GM10266 (cell line): ENCODE measurements around the gene CATSPERB.
"Not testable (repeated sequence)": the region's sequence is repeated elsewhere in the genome, so short reads cannot be mapped to it uniquely, and the experiment has no call there.

Source experiments
- DNase-seq: peaks from one replicate; pipeline ENCODE4 v3.0.0; 2012; ENCODE audit errors: extremely low spot score
- TF ChIP-seq, protein P1 (sequence below): IDR thresholded peaks from 2 replicates; pipeline ENCODE4 v1.5.1; 2012; ENCODE audit warnings: mild to moderate bottlenecking, low read depth; ENCODE audit not compliant: control insufficient read depth, insufficient read depth; ENCODE audit errors: missing control alignments

Gene CATSPERB

DNA sequence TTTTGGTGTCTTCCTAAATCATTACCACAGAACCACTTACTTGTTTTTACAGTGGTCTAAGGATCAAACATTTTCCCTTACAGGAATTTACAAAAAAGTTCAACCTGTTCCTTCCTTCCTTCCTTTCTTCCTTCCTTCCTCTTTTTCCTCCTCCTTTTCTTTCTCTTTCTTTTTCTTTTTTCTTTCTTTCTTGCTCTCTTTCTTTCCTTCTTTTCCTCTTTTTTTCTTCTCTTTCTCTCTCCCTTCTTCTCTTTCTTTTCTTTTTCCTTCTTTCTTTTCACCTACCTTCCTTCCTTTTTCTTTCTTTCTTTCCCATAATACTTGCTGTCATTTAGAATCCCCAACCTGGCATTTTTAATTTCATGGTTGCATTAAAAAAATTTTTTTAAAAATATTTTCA lies 162.6 kb downstream of the CATSPERB start:
- TF ChIP-seq, protein P1, sequence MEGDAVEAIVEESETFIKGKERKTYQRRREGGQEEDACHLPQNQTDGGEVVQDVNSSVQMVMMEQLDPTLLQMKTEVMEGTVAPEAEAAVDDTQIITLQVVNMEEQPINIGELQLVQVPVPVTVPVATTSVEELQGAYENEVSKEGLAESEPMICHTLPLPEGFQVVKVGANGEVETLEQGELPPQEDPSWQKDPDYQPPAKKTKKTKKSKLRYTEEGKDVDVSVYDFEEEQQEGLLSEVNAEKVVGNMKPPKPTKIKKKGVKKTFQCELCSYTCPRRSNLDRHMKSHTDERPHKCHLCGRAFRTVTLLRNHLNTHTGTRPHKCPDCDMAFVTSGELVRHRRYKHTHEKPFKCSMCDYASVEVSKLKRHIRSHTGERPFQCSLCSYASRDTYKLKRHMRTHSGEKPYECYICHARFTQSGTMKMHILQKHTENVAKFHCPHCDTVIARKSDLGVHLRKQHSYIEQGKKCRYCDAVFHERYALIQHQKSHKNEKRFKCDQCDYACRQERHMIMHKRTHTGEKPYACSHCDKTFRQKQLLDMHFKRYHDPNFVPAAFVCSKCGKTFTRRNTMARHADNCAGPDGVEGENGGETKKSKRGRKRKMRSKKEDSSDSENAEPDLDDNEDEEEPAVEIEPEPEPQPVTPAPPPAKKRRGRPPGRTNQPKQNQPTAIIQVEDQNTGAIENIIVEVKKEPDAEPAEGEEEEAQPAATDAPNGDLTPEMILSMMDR: no peak
- no peak for DNase-seq

DNA sequence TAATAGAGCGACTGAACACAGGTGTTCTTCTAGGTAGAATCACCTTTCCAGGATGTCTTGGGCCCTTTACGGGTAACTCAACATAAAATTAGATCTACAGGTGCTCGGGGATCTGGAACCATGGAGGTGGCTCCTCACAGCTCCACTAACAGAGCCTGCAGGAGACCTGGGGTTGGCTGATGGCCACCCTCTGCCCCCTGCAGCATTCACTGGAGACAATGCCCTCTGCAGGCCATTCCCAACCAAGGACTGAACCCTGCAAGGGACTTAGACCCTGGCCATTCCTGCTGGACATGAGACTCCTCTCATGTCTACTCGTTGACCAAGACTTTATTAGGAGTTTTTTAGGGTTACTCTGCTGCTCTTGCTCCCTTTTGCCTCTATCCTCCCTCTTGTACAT lies 163.3 kb downstream of the CATSPERB start:
- TF ChIP-seq, protein P1: no peak
- DNase-seq: no peak

DNA sequence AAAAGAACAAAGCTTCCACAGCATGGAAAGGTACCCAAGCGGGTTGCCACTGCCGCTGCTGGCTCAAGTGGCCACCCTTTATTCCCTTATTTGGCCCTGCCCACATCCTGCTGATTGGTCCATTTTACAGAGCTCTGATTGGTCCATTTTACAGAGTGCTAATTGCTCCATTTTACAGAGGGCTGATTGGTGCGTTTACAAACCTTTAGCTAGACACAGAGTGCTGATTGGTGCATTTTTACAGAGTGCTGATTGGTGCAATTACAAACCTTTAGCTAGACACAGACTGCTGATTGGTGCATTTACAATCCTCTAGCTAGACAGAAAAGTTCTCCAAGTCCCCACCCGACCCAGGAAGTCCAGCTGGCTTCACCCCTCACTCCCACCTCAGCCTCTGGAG lies 164.1 kb downstream of the CATSPERB start:
- not testable (repeated sequence) for DNase-seq

DNA sequence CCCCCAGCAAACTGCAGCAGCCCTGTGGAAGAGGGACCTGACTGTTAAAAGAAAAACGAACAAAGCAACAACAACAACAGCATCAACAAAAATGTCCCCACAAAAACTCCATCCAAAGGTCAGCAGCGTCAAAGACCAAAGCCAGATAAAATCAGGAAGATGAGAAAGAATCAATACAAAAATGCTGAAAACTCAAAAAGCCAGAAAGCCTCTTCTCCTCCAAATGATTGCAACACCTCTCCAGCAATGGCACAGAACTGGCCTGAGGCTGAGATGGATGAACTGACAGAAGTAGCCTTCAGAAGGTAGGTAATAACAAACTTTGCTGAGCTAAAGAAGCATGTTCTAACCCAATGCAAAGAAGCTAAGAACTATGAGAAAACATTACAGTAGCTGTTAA lies 176.4 kb downstream of the CATSPERB start:
- DNase-seq: no peak
- TF ChIP-seq, protein P1: no peak

DNA sequence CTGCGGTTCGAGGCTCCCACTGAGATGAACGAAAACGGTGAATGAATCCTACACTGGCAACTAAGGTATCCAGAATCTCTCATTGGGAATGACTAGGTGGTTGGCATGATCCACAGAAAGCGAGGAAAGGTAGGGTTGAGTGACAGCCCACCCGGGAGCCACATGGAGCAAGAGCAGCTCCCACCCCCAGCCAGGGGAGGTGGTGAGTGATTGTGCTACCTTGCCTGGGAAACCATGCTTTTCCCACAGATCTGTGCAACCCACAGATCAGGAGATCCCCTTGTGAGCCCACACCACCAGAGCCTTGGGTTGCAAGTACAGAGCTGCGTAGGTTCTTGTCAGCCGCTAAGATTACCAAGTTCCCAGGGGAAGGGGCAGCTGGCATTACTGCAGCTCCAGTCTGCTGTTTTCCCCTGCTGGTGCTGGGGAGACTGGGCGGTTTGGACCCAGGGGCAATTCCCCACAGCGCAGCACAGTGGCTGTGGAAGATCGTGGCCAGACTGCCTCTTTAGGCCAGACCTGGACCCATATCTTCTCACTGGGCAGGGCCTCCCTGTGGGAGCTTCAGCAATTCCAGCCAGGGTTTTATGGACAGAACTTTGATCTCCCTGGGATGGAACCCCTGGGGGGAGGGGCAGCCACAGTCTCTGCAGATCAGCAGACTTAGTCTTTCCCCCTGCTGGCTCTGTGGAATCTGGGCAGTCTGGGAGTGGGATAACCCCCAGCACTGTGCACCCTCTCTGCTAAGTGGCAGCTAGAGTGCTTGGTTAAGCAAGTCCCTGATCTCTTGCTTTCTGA lies 177.2 kb downstream of the CATSPERB start:
- TF ChIP-seq, protein P1: no peak
- DNase-seq: no peak

DNA sequence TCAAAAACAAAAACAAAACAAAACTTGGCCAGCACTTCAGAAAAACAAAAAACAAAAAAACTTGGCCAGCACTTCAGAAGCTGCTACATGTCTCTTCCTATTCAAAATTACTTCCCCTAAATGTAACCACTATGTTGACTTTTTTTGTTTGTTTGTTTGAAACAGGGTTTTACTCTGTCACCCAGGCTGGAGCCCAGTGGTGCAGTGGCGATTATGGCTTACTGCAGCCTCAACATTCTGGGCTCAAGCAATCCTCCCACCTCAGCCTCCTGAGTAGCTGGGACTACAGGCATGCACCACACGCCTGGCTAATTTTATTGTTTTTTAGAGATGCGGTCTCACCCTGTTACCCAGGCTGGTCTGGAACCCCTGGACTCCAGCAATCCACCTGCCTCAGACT lies 183.8 kb downstream of the CATSPERB start:
- TF ChIP-seq, protein P1: no peak
- no peak for DNase-seq

DNA sequence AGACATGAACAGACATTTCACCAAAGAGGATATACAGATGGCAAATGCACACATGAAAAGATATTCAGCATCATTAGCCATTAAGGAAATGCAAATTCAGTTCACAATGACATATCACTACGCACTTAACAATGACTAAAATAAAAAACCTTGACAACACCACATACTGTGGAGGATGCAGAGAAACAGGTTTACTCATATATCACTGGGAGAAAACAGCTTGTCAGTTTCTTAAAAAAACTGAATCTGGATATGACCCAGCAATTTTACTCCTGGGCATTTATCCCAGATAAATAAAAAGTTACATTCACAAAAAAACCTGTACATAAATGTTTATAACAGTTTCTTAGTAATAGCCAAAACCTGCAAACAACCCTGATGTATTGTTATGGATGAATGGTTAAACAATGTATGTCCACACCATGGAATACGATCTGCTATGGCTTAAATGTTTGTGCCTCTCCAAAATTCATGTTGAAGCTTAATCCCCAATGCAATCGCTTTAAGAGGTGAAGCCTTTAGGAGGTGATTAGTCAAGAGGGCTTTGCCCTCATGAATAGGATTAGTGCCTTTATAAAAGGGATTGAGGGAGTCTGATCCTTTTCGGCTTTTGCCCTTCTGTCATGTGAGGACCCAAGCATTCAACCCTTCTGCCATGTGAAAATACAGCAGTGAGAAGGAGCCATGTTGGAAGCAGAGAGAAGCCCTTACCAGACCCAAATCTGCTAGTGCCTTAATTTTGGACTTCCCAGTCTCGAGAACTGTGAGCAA lies 185.8 kb downstream of the CATSPERB start:
- TF ChIP-seq, protein P1: no peak

More for the DNA sequence above, 185.8 kb downstream of the CATSPERB start:
- DNase-seq: no peak
